Left ventricle myocardium superior (tissue), 1 donor: ENCODE data around the gene ATP8A2. TPM values are rescaled to one million over a fixed set of nuclear protein-coding genes. Genes with fewer than 3 reads are reported as not detected.
A peak's percentile ranks its signal among the peaks of the same experiment; 100 is the strongest.
"Not testable (repeated sequence)": the region's sequence is repeated elsewhere in the genome, so short reads cannot be mapped to it uniquely, and the experiment has no call there.

Experiments used
- ATAC-seq: fragments of 200-7000 bp; cut with Tn5 transposase; one replicate; pipeline ENCODE4 v1.9.1; 2020; ENCODE audit warnings: mild to moderate bottlenecking, moderate library complexity
- DNase-seq: peaks from one replicate; pipeline ENCODE4 v3.0.0-alpha.2; 2020
- intact Hi-C: fragments of 100-400 bp; cut with micrococcal nuclease; formaldehyde crosslinking; loops from one replicate; pipeline ENCODE4 v1.11.0; 2022
- total RNA-seq: library from RNA; stranded (reverse); fragmentation: NEBNext Ultra II Directional; extraction: Animal tissue kit (Norgen Biotek cat#: 25700); gene quantifications from one replicate; pipeline ENCODE4 v1.2.1, GENCODE V29; 2021
- donor health status: DM: no; HTN: yes; CAD: no; lungs with severe emphysema.

ATP8A2 gene
- total RNA-seq, 1 donor from 2014 or later = 0.15 TPM

DNA sequence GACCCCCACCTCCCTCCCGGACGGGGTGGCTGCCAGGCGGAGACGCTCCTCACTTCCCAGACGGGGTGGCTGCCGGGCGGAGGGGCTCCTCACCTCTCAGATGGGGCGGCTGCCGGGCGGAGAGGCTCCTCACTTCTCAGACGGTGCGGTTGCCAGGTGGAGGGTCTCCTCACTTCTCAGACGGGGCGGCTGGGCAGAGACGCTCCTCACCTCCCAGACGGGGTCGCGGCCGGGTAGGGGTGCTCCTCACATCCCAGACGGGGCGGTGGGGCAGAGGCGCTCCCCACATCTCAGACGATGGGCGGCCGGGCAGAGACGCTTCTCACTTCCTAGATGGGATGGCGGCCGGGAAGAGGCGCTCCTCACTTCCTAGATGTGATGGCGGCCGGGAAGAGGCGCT, 141.3 kb downstream of the ATP8A2 start:
- intact Hi-C loops, ATAC-seq, DNase-seq: not testable (repeated sequence)

GRCh38 chr13:25518441-25518840, 146.7 kb downstream of the ATP8A2 start:
- ATAC-seq = no peak
- DNase-seq = no peak
- intact Hi-C loops = no loop called here

GRCh38 chr13:25525884-25526283, 154.1 kb downstream of the ATP8A2 start:
- DNase-seq (no peak), ATAC-seq (no peak)
- intact Hi-C loops = no loop called here

- intact Hi-C loops = no loop called here
- DNase-seq (no peak), ATAC-seq (no peak)
Measured at GRCh38 chr13:25528266-25528665, 156.5 kb downstream of the ATP8A2 start.

- intact Hi-C loops = no loop called here
- ATAC-seq (no peak), DNase-seq (no peak)
Measured at GRCh38 chr13:25529425-25529824, 157.7 kb downstream of the ATP8A2 start.

DNA sequence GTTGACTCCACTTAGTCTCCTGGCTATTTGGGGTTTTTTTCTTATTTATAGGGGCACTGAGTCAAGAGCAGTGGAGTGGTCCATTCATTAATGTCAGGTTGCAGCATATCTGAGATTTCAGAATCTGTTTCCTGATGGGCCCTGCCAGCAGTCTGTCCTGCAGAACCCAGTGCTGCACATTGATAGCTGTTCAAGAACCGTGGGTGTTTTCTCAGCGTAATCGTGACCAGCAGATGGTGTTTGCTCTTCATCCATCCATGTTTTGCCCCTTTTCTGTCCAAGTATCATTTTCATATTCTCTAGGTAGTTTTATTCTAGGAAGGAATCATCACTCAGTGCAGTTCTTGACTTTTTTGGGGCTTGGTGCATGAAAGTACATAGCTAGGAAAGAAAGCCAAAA, 166.5 kb downstream of the ATP8A2 start:
- DNase-seq (no peak), ATAC-seq (no peak)
- intact Hi-C loops = no loop called here

GRCh38 chr13:25541434-25542123, 169.8 kb downstream of the ATP8A2 start:
- ATAC-seq (no peak), DNase-seq (no peak)
- intact Hi-C loops = no loop called here

- DNase-seq, ATAC-seq, intact Hi-C loops: not testable (repeated sequence)
Measured at GRCh38 chr13:25548991-25549390, 177.2 kb downstream of the ATP8A2 start.

DNA sequence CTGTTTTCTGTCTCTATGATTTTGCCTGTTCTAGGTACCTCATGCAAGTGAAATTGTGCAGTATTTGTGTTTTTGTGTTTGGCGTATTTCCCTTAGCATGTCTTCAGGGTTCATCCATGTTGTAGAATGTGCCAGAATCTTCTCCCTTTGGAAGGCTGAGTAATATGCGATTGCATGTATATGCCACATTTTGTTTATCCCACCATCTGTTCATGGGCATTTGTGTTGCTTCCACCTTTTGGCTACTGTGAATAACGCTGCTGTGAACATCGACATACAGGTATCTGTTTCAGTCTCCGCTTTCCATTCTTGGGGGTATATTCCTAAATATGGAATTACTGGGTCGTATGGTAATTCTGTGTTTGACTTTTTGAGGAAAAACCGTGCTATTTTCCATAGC, 190.0 kb downstream of the ATP8A2 start:
- DNase-seq (no peak), ATAC-seq (no peak)
- intact Hi-C loops = no loop called here

- intact Hi-C loops = loop anchor here (5.0 kb wide), 1 partner anchor 492 kb away; no protein-coding TSS in a partner anchor
- ATAC-seq = no peak
- no peak for DNase-seq
Measured at GRCh38 chr13:25570185-25570584, 198.4 kb downstream of the ATP8A2 start.

- no peak for DNase-seq
- intact Hi-C loops = loop anchor here (5.0 kb wide), 1 partner anchor 491 kb away; no protein-coding TSS in a partner anchor
- no peak for ATAC-seq
Measured at GRCh38 chr13:25571237-25571636, 199.5 kb downstream of the ATP8A2 start.

DNA sequence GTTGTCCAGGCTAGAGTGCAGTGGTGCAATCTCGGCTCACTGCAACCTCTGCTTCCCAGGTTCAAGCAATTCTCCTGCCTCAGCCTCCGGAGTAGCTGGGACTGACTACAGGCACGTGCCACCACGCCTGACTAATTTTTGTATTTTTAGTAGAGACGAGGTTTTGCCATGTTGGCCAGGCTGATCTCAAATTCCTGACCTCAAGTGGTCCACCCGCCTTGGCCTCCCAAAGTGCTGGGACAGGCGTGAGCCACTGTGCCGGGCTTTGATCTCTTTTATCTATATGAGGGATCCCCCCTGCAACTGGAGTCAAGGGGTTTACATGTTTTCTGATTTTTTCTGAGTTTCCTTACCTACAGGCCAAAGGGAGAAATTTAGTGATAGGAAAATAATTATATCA, 200.4 kb downstream of the ATP8A2 start:
- not testable (repeated sequence) for ATAC-seq, DNase-seq
- intact Hi-C loops = loop anchor here (5.0 kb wide), 1 partner anchor 490 kb away; no protein-coding TSS in a partner anchor

DNA sequence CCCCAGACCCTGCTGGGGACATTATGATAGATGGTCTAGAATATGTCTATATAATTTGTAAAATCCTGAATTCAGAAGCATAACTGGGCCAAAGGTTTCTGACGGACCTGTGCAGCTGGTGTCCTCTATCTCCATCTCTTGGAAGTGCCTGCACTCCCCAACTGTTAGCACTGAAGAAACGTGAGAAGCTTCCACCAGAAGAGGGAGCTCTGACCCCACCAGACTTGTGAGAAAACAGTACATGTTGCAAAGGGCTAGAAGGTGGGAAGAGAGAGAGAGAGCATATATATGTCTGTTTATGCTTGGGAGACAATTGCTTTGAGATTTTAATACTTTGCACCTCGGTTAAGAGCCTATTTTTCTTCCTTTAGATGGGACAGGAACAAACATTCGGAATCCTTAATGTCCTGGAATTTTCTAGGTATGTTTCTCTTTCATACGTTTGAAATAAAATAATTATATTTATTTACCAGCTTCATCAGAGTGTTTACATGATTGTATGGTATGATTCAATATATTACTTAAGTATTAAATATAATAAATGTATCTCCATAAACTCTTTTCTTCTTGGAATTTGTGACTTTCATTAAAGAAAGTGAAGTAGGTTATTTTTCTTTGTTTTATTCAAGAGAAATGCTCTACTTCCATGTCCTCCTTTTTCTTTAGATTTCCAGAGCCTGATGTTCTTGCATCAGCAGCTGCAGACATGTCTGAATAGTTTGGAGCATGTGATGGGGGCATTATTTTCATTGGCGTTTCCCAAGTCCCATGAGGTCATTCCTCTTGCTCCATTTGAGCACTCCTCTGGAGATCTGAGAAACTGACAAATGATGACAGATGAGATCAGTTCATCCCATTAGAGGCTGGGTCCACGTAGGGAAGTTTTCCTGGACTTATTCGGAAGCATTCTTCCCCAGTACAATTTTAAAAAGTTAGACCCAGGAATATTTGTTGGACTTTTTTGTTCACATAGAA, 202.9 kb downstream of the ATP8A2 start:
- peak; percentile 48 for DNase-seq
- intact Hi-C loops = loop anchor here (5.0 kb wide), 2 partner anchors 488 to 498 kb away; no protein-coding TSS in a partner anchor
- peak; percentile 88 for ATAC-seq

DNA sequence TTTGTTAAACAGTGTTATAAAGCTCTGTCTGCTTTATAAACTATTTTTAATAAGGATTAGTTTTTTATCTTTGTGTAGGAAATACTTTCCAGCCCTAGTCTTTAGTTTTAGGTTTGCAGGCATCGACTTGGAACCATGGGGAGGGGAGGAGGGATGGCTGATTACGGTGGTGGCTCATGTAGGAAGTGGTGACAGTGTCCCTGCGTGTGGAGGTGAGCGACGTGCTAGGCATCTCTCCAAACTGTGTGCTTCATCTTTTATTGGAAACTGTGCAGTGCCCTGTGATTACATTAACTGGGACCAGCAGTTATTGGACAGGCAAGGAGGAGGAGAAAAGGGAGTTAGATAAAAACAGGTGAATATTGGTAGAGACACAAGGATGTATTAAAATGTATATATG, 203.8 kb downstream of the ATP8A2 start:
- intact Hi-C loops = loop anchor here (5.0 kb wide), 1 partner anchor 497 kb away; no protein-coding TSS in a partner anchor
- ATAC-seq (no peak), DNase-seq (no peak)

DNA sequence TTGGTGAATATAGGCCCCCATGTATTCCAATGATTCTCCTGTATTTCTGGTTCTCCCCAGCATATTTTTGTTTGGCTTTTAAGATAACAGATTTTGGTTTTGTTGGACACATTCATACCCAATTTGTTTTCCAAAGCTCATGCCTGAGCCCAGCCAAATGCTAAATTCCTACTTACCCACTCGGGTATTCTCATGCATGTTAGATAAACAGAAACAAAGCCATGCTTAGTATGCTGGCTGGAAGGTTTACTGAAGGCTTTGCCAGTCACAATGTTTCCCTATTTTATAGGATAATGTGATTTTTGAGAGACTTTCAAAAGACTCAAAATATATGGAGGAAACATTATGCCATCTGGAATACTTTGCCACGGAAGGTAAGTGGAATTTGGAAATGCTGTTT, 206.8 kb downstream of the ATP8A2 start:
- ATAC-seq = no peak
- no peak for DNase-seq
- intact Hi-C loops = loop anchor here (5.0 kb wide), 1 partner anchor 494 kb away; no protein-coding TSS in a partner anchor

- ATAC-seq (no peak), DNase-seq (no peak)
- intact Hi-C loops = loop anchor here (5.0 kb wide), 1 partner anchor 493 kb away; no protein-coding TSS in a partner anchor
Measured at GRCh38 chr13:25579221-25579620, 207.4 kb downstream of the ATP8A2 start.

DNA sequence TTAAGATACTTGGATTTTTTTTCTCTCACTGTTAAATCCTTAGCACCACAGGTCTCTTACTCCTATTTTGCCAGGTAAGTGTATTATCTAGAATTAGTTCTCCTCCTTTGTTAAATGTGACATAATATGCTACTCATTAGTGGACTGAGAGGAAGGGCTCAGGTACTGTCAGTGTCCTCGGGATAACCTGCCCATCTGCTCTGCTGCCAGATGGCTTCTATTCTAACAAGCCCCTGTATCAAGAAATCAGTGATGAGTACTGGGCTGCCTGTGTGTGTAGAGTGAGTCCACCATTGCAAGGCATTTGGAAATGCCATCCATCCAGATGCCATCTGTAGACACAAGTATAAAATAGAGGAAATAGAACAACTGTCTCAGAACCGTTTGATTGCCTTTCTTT, 209.6 kb downstream of the ATP8A2 start:
- intact Hi-C loops = no loop called here
- no peak for ATAC-seq
- DNase-seq = no peak

DNA sequence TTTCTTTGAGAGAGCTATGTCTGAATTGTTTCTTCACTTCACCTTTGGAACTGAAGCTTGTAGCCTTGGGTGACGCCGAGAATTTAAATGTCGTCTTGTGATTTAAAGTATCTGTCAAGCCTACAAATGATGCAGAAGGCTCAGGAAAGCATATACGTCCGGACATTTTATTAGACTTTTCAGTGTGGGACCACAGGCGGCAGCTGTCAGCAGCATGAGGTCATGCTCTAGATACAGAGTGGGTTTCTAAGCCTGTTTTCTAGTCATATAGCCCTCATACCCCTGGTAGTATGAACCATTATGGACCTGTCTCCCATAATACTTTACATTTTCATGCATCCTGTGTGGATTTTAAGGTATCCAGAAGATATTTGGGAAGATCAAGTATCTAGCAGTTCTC, 212.3 kb downstream of the ATP8A2 start:
- DNase-seq (no peak), ATAC-seq (no peak)
- intact Hi-C loops = no loop called here

GRCh38 chr13:25585000-25585399, 213.2 kb downstream of the ATP8A2 start:
- intact Hi-C loops = no loop called here
- ATAC-seq (no peak), DNase-seq (no peak)
